GM11168 (cell line): Measurements from ENCODE around the gene CCDC24.

Experiments used
- in situ Hi-C: fragments of 300-500 bp; cut with MboI; formaldehyde crosslinking; loops from one replicate; pipeline ENCODE4 v1.12.0; 2022; ENCODE audit warnings: low sequenced_read_pairs; ENCODE audit not compliant: unreplicated experiment

CCDC24 gene

DNA sequence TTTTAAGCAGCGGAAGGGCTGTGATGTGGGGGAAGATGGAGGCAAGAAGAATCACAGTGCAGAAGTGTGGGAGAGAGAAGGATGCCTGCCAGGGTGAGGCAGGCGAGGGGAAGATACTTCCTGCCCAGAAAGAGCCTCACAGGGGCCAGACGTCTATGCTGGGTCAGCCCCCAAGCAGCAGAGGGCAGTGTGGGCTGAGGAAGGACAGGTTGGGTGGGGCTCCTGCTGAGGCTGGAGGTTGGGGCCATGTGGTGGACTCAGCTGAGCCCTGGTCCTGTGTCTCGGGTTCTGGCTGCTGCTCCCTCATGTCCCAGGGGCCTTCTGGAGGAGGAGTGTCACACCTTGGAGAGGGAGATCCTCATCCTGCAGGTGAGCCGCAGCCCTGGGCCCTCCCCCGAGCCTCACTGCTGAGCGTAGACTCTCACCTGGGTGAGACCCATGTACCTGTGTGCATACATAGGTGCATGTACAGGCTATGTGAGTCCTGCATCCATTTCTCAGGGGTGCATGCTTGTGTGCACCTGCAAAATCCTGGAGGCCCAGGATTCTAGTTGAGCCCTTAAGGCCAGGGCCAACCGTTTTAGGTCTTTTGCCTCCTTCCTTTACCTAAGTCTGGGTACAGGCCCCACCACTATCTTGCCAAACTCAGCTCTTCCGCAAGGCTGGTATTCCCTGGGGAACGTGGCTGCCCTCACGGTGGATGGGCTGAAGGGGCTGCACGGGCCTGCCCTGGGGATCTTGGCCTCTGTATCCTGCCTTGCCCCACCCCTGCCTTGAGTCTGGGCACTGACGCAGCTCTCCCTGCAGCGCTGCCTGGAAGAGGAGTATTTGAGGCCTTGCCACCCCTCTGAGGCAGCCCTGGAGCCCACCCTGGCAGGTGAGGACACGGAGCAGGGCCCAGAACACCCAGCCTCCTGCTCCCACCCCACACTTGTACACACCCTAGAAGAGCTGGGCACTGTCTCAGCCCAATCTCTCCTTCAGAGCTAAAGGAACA lies 3.7 kb downstream of the CCDC24 start:
- in situ Hi-C loops, result loop anchor here (10.0 kb wide), 1 partner anchor 50 kb away; no protein-coding TSS in a partner anchor

DNA sequence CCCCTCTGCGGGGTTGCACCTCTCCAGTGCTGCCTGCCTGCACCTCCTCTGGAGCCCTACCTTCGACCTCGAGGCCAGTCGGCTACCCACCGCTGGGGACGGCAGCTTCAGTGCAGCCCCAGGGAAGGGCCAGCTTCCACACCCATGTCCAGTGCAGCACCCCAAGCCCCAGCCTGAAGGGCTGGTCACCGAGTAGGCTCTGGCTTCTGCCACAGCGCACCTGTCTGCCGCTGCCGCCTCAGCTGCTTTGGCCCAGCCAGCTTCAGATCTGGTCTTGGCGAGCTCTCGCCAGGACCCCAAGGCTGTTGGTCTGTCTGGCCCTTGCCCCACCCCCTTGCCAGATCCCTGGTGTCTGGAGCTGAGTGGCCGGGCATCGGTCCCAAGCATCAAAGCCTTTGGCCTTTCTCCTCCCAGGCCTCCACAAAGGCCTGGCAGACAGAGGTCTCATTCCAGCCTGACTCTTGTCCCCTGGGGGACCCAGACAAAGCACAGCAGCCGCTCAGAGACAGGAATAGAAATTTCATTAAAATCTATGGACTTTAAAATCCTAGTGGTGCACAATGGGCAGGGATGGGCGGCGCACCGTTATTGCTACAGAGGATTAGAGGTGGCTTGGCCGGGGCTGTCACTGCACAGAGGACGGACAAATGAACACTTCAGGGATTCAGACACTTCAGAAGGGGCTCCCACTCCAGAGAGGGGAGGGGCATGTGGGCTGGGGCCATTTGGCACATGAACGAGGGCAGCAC lies 4.8 kb downstream of the CCDC24 start:
- in situ Hi-C loops, result loop anchor here (10.0 kb wide), 1 partner anchor 49 kb away; no protein-coding TSS in a partner anchor

DNA sequence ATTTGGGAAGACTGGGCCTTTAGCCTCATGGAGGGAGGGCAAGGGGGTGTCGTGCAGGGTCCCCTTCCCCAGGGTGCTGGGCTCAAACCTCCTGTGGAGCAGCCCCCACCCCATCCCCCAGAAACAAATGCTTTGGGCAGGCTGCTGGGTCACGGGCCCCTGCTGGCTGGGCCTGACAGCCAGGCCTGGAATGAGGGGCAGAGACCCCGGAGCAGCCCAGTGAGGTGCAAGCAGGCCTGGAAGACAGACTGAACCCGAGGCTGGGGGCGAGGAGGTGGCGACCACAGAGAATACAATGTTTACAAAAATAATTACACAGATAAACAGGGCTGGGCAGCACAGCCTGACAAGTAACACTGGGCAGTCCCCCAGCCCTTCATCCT lies 5.3 kb downstream of the CCDC24 start:
- in situ Hi-C loops, result loop anchor here (10.0 kb wide), 1 partner anchor 48 kb away; no protein-coding TSS in a partner anchor

DNA sequence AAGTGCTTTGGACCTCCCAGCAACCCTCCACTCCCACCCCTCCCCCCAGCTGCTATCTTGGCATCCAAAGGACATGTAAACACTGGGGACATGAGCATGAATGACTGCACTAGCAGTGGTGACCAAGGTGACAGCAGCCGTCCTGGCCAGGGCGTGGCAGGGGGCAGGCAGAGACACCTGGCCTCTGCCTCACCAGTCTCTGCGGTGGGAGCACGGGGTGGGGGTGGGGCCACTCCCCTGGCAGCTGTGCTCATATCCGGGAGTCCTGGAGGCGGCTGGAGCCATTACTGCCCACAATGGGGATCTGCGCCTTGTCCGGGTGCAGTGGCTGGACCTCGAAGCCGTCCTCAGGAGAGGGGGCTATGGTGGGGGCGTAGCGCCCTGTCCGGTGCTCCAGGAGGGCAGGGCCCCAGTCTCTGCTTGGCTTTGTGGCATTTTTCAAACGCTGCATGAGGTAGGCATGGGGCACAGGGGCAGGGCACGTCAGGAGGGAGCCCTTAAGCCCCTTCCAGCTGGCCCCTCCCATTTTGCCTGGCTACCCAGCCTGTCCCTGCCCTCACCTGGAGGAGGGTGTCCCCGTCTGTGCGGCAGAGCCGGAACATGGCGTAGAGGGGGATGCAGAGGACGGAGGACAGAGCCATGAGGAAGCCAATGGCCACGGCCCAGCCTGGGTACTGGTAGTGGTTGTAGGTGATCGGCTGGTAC lies 6.0 kb downstream of the CCDC24 start:
- in situ Hi-C loops, result loop anchor here (10.0 kb wide), 1 partner anchor 47 kb away; no protein-coding TSS in a partner anchor

DNA sequence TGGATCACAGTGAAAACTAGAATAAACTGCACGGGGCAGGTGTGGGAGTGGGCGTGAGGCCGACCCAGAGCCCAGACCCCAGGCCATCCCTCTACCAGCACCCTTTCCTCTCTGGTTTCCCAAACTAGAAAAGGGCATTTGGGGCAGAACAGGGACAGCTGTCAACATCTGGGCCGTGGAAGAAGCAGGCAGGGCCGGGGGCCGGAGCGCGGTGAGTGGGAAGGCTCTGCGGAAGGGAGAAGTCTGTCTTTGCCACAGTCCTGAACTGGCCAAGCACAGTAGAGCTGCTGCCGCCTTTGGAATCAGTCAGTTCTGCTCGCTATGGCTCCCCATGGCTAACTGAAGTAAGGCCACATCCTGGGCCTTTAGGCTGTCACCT lies 6.6 kb downstream of the CCDC24 start:
- in situ Hi-C loops, result loop anchor here (10.0 kb wide), 1 partner anchor 47 kb away; no protein-coding TSS in a partner anchor

DNA sequence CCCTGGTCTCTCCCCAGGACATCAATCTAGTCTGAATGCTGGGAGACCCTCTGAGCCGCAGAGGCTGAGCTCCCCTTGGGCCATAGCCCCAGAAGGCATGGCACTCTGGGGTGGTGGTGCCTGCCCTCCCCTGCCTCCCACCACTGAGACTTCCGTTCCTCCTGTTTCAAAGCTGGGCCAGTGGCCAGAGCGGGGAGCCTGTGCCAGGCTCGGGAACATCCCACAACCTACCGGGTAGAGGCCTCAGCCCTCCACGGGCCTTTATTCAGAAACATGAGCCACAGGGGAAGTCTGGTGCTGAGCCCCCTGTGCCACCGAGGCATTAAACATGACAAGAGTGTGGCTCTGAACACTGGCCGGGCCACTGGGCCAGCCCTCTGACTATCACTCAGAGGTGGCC lies 8.1 kb downstream of the CCDC24 start:
- in situ Hi-C loops, result loop anchor here (10.0 kb wide), 1 partner anchor 45 kb away; no protein-coding TSS in a partner anchor

DNA sequence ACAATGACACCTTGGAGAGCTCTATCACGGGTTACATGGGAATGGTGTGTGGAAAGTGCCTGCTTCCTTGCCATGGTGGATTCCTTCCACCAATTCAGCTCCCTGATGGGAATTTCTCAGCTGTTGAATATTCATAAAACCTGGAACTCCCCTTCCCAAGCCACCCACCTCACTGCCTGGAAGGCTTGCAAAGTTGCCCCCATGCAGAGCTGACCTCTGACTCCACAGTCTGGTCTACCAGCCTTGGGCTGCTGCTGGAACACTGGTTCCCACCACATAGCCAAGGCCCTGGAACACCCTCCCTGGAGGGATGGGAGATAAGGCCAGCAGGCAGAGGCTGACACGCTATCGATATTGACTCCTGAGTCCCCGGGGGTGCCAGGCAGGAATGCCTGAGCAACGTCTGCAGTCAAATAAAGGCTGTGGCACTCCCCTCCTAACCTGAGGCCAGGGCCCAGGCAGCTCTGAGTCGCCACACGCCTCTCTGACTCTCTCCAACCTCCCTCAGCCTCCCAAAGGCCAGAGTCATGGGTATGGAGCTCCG lies 8.8 kb downstream of the CCDC24 start:
- in situ Hi-C loops, result no loop called here

DNA sequence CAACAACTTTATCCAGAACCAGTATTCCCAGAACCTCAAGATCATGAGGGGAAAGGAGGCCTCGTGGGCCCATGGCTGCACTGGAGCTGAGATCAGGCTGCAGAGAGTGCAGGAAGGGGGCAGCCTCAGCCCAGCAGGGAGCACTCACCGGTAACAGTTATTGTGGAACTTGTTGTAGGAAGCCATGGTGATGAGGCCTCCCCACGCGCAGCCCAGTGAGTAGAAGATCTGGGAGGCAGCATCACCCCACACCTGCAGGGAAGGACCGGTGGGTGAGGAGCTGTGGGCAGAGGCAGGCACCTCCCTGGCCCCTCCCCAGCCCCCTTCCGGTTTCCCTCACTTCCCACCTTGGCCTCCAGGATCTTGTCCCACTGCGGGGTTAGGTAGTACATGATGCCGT lies 10.8 kb downstream of the CCDC24 start:
- in situ Hi-C loops, result no loop called here

DNA sequence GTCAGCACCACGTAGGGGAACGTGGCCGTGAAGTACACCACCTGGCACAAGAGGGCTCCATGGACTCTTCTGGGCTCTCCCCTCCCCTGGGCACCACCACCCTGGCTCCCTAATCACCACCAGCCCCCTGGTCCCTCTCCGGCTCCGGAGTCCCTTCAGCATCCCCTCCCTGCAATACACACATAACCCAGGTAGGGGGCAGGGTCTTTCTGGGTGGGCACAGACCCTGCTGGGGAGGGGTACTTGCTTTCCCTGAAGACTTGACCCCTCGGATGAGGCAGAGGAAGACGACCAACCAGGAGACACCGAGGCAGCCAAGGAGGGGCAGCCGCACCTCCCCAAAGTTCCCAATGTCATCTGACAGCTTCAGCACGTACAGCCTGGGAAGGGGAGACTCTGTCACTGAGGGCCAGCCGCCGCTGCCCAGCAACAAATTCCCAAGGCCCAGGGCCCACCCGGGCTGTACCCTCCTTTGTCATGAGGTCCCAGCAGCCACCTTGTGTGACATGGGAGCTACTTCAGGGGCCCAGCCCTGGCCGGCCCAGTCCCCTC lies 11.3 kb downstream of the CCDC24 start:
- in situ Hi-C loops, result no loop called here

DNA sequence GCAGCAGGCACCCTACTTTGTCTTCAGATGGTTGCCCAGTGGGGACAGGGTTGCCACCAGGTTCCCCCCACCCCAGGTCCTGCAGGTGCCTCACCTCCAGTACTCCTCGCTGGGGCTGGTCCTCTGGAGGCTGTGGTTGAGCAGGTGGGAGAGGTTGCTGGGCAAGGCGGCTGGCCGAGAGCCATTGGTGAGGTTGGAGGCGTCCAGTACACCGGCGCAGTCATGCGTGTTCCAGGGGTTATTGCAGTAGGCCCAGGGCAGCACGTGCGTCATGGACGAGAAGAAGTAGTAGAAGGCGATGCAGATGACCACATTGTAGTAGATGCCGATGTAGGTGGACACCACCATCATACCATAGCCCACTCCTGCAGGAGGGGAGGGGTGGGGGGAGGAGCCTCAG lies 16.9 kb downstream of the CCDC24 start:
- in situ Hi-C loops, result no loop called here

DNA sequence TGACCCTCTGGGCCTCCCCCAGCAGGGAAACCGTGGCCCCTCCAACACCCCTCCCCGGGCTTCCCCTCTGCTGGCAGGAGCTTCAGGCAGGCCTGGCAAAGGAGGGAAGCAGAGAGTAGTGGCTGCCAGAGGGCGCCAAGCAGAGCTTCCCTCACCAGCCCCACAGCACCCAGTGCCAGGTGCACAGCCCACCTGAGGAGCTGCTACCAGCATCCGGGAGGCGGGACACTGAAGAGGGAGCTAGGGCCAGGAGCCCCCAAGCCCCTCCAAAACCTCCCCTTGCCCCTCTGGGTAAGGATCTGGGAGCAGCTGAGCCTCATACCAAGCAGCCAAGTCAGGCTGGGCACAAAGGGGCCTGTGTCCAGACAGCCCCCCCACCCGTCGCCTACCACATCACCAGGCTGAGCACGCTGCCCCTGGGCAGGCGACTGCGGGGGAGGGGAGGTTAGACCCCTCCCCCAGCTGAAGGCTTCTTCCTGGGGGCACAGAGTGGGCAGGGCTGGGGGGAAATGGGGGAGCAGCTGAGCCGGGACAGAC lies 19.6 kb downstream of the CCDC24 start:
- in situ Hi-C loops, result no loop called here

DNA sequence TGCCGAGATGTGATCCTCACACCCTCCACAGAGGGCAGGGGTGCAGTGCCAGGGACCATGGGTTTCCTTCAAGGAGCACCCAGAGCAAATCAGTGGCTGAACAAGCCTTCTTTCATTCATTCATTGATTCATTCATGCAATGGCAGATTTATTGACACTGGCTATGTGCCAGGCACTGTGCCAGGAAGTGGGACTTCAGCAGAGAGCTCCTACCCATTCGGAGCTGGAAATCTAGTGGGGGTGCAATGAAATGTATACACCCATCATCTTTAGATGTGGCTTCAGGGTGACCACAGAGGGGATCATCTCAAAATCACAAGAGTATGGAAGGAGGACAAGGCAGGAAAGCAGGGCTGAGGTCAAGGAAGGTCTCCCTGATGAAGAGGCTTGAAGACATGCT lies 21.0 kb downstream of the CCDC24 start:
- in situ Hi-C loops, result no loop called here

DNA sequence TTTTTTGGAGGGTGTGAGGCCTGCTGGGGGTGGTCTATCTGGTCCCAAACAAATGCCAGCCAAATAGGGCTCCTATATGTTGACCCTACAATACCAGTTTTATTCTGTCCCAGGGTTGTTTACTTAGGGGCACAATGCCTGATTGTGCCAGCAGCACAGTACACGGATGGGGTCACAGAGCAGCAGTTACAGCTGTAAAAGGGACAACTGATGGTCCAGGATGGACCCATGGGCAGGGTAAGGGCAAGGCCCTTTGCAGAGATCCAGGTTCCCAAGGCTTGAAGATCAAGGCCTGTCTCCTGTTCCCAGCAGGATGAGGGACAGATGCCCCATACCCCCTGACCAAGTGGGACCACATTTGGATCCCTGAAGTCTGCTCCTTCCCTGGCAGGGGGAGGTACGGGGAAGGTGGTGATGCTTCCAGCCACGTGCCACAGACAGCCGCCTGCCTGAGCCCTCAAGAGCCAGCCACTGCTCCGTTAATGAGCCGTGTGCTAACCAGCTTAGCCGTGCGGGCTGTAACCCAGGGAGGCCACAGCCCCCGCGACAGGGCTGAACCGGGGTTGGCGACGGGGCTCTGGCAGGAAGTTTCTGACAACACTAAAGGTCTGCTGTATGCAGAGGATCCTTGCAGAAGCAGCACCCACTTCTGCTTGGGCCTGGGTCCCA lies 21.7 kb downstream of the CCDC24 start:
- in situ Hi-C loops, result no loop called here

DNA sequence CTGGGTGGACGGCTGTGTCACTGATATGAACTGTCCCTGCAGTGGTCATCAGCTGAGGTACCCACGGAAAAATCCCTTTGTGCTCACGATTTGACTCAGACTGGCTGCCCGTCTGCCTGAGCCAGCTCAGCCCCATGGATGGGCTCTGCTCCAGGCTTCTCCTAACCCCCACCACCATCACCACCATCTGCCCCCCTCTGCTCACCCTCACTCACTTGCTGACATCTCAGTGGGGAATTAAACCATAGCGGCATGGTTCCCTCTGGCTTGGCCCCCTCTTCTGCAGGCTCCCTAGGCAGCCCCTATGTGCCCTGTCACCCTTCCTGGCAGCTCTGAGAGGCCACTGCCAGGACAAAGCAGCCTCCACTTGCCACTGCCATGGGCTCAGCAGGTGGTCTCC lies 22.6 kb downstream of the CCDC24 start:
- in situ Hi-C loops, result no loop called here

DNA sequence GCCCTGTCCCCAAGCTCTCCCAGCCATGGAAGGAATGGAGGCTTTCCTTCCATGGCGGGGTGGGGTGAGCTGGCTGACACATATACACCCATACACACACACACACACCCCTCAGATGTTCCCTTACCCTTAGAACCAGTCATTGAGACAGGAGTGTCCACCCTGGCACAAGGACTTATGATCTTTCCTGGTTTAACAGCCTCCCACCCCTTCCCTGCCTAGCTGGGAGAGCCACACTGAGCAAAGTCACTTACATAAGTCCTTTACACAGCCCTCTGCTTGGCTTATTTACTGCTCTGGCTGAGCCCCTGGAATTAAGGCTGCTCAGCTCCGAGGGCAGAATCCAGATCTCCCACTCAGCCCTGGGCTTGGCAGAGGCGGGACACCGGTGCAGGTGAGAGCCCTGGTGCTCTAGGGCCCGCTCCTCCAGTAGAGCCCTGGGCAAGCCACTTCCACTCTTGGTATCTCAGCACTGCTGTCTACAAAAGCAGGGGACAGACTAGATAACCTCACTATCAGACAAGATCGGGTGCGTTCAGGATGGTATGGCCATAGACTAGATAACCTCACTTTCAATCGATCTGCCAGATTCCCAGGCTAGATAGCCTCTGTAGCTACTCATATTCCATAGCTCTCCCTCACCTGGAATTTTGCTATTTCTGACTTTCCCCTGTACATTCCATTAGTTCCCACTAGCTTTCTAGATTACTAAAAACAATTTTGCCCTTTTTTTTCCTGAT lies 23.1 kb downstream of the CCDC24 start:
- in situ Hi-C loops, result no loop called here

DNA sequence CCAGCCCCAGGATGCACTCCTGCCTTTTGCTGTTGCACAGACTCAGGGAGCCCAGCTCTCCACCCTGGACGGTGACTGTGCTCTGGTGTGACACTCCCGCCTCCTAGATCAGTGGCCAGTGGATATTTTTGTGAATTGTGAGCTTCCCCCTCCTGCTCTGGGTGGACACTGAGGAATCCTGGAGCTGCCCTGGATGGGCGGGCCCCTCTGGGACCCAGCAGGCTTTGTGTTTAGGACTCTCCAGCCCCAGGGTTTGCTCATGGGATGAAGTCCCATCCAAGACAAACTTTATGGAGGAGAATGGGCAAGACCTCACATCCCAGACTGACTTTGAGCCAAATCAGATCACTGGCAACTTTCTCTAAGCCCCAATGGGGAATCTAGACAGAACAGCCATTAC lies 23.8 kb downstream of the CCDC24 start:
- in situ Hi-C loops, result no loop called here

DNA sequence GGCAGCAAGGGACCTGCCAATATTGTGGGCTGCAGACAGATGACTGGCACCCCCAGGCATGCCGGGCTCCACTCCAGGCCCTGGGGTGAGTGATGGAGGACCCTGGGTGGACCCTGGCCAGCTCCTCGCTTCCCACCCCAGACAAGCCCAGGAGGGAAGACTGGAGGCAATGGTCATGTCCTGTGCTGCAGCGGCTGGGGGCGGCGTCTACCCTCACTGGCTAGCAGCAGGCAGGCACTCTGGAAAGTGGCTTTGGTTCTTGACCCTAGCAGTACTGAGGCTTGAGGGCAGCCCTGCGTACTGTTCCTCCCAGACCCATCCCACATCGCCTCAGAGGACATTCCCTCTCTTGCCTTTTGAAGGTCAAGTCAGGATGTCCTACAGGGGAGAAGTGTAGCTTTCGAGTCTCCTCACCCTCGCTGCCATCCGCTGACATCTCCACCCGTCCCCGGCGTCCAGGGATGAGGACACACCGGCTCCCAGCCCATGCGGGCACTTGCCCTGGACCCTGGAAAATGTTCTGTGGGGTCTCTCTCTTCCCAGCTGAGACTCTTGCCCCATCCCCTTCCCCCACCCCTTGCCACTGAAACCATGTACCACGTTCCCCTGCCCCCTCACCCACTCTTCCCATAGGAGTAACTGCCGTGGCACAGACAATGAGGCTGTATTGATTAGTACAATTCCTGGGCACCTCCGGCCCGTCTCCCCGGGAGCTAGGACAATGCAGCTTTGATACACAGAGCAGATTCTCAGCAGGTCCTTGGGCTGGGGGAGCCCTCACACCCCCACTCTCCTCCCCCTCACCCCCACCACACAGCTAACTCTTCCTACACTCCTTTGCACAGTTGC lies 24.9 kb downstream of the CCDC24 start:
- in situ Hi-C loops, result no loop called here
